Naive thymus-derived CD8-positive, alpha-beta T cell (primary cell): ENCODE data around the gene TMEM132D. TPM values are rescaled to one million over a fixed set of nuclear protein-coding genes. Genes with fewer than 3 reads are reported as not detected.

Experiments used
- ATAC-seq, 2 donors: fragments of 150-1000 bp; cut with Tn5 transposase in 1 of 2; sonication (Bioruptor Pico), chemical (Tn5 transposase) in 1 of 2; 1 replicate in 1 of 2; 2 replicates in 1 of 2; pipeline ENCODE4 v1.10.0; 2021; ENCODE audit warnings: mild to moderate bottlenecking in 2 of 2, moderate library complexity in 2 of 2
- POLR2A ChIA-PET: fragments of 350-600 bp; sonication (Branson Sonifier 250); formaldehyde crosslinking; loops from one replicate; lab custom pipeline; 2021; ENCODE audit warnings: antibody characterized with exemption; lab: Charles Lee
- DNase-seq, 10 donors: peaks; one replicate each; pipeline versions ENCODE4 v3.0.0 to v3.0.0-alpha.2; 2020 to 2022
- H3K27ac Mint-ChIP-seq, 10 donors: one replicate each; pipeline ENCODE4 v1.8.0; 2020 to 2022; ENCODE audit warnings: mild to moderate bottlenecking in 10 of 10, mixed read lengths in 10 of 10, moderate library complexity in 4 of 10, inconsistent platforms in 1 of 10
- H3K27me3 Mint-ChIP-seq, 5 donors: one replicate each; pipeline ENCODE4 v1.8.0; 2021 to 2022; ENCODE audit warnings: mixed read lengths in 5 of 5
- H3K36me3 Mint-ChIP-seq, 3 donors: one replicate each; pipeline ENCODE4 v1.8.0; 2020 to 2022; ENCODE audit warnings: mixed read lengths in 3 of 3, mild to moderate bottlenecking in 2 of 3, inconsistent platforms in 1 of 3
- H3K4me1 Mint-ChIP-seq, 4 donors: one replicate each; pipeline ENCODE4 v1.8.0; 2021 to 2022; ENCODE audit warnings: mixed read lengths in 4 of 4
- H3K4me3 Mint-ChIP-seq, 10 donors: one replicate each; pipeline ENCODE4 v1.8.0; 2020 to 2022; ENCODE audit warnings: mild to moderate bottlenecking in 10 of 10, mixed read lengths in 10 of 10, moderate library complexity in 6 of 10, inconsistent platforms in 1 of 10
- H3K9me3 Mint-ChIP-seq, 9 donors: one replicate each; pipeline ENCODE4 v1.8.0; 2020 to 2022; ENCODE audit warnings: mixed read lengths in 9 of 9, mild to moderate bottlenecking in 3 of 9, inconsistent platforms in 1 of 9, moderate library complexity in 1 of 9
- polyA plus RNA-seq, 3 donors: library from polyadenylated mRNA; unstranded; fragments of 300-500 nt; fragmentation: Illumina TruSeq; gene quantifications; one replicate each; pipeline ENCODE4 v1.2.3, GENCODE V29; 2021
- total RNA-seq, 8 experiments: library from RNA in 2 of 8; stranded (reverse) in 2 of 8; gene quantifications; one replicate each; pipeline ENCODE4 v1.2.3 and lab custom pipeline; 2021 to 2026

TMEM132D gene
- total and polyA plus RNA-seq, 5 experiments from 2014 or later, result not detected

DNA sequence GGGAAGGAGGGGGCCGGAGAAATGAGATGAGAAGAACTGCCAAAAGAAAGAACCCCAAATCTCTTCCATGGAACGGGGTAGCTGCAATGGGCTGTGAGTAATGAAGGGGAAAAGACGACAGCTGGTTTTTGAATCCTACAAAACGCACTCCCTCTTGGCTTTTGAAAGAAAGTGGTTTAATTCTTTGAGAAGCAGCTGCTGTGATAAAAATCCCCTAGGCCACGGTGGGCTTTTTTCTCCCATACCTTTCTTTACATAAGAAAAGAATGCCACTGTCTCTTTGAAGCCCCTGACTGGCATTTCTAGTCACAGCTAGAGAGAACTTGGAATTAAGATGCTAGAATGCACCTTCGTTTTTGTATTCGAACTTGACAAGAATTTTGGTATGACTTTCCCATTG lies 564.5 kb downstream of the TMEM132D start:
- ATAC-seq, result no peak
- Mint-ChIP-seq H3K27ac (no peak overlapping the region), H3K4me3 (no peak overlapping the region), H3K4me1 (no peaks in the 10 kb centered on the region), H3K27me3 (no peaks in the 10 kb centered on the region), H3K9me3 (peaks cover 0 to 35% (median 16%) of the 10 kb centered on the region in 9 donors), H3K36me3 (peaks cover 0 to 5% (median 0%) of the 10 kb centered on the region in 3 donors)
- POLR2A ChIA-PET, result no interaction called here
- DNase-seq, result no peak

DNA sequence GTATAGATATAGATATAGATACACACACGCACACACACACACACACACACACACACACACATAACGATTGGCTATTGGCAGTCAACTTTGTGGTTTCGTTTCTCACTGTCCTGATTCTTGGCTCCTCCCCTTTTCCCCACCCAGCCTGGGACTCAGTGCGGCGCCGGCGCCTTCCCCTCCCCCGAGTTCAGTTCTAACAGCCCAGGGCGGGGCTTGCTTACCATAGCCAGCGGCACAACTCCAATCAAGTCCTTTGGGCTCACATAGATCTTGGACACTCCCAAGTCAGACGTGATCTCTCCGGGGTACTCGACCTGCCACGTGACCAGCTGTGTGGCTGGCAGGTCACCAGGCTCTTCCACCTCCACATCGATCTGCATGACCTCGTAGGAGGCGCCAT lies 566.4 kb downstream of the TMEM132D start:
- H3K36me3 Mint-ChIP-seq, result peaks cover 0 to 5% (median 0%) of the 10 kb centered on the region in 3 donors
- H3K27me3 Mint-ChIP-seq, result no peaks in the 10 kb centered on the region
- POLR2A ChIA-PET, result no interaction called here
- ATAC-seq (no peak), DNase-seq (no peak)
- H3K4me3 Mint-ChIP-seq, result no peak overlapping the region
- H3K27ac Mint-ChIP-seq, result no peak overlapping the region
- peaks cover 0 to 30% (median 14%) of the 10 kb centered on the region in 9 donors for H3K9me3 Mint-ChIP-seq
- H3K4me1 Mint-ChIP-seq, result no peaks in the 10 kb centered on the region

DNA sequence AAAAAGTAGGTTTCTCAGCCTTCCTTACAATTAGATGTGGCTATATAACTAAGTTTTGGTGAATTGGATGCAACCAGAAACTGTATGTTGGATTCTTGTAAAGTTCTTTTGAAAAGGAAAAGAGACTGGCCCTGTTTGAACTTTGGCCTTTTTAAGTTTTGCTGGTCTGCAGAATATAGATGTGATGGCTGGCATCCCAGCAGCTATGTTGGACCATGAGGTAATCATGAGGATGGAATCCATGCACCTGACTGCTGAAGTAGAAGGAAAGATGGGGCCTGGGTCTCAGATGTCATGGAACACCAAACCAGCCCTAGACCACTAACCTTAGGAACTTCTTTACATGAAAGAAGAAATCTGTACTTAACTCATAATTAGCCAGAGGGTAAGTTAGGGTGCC lies 568.1 kb downstream of the TMEM132D start:
- no peaks in the 10 kb centered on the region for H3K27me3 Mint-ChIP-seq
- H3K36me3 Mint-ChIP-seq, result no peaks in the 10 kb centered on the region
- DNase-seq, result no peak
- no peak for ATAC-seq
- POLR2A ChIA-PET, result no interaction called here
- no peak overlapping the region for H3K27ac Mint-ChIP-seq
- no peak overlapping the region for H3K4me3 Mint-ChIP-seq
- peaks cover 0 to 29% (median 13%) of the 10 kb centered on the region in 9 donors for H3K9me3 Mint-ChIP-seq
- no peaks in the 10 kb centered on the region for H3K4me1 Mint-ChIP-seq

DNA sequence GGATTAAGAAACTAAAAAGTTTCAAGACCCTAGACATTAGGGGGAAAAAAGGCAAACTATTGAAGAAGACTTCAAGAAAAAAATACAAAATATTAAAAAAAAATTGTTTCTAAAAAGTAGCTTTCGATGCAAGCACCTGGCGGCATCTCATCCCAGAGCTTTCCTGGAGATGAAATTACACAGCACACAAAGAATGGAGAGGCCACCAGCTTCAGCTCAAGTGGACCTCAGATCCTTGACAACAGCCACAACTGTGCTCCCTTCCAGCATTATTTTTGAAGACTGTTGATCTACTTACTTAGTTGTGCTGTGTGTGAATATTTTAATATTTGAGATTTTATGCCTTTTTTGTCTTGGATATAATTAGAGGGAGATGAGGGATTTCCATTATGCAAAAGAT lies 571.5 kb downstream of the TMEM132D start:
- ATAC-seq (no peak), DNase-seq (no peak)
- Mint-ChIP-seq H3K27ac (no peak overlapping the region), H3K27me3 (no peaks in the 10 kb centered on the region), H3K4me1 (no peaks in the 10 kb centered on the region), H3K4me3 (no peak overlapping the region), H3K36me3 (no peaks in the 10 kb centered on the region), H3K9me3 (peaks cover 0 to 20% (median 8%) of the 10 kb centered on the region in 9 donors)
- POLR2A ChIA-PET, result no interaction called here

DNA sequence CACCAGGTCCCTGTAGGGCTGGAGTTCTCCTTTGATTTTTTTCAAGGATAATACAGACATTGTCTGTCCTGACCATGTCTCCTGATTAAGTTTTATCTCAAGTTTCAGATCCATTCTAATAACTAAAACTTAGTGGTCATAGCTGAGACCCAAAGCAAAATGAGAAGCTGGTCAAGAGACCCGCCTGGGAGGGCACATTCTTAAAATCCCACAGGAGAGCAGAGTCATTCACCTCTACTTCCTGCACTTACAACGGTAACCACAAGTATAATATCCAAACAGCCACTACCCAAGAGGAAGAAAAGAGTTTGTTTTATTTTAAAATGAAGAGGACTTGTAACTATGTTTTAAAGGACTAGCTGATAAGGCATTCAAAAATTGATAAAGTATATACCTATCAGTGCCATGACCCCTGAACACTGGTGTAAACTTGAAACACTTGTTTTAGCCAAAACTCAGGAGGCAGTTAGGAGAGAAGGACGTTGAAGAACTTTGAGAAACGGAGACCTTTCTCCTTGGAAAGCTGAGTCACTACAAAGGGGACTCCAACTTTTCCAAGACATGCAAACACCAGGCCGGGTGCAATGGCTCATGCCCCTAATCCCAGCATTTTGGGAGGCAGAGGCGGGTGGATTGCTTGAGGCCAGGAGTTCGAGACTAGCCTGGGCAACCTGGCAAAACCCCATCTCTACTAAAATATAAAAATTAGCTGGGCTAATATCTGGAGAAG lies 572.3 kb downstream of the TMEM132D start:
- Mint-ChIP-seq H3K27ac (no peak overlapping the region), H3K4me3 (no peak overlapping the region), H3K27me3 (no peaks in the 10 kb centered on the region), H3K4me1 (no peaks in the 10 kb centered on the region), H3K9me3 (peaks cover 0 to 14% (median 8%) of the 10 kb centered on the region in 9 donors), H3K36me3 (no peaks in the 10 kb centered on the region)
- DNase-seq (no peak), ATAC-seq (no peak)
- POLR2A ChIA-PET, result no interaction called here

DNA sequence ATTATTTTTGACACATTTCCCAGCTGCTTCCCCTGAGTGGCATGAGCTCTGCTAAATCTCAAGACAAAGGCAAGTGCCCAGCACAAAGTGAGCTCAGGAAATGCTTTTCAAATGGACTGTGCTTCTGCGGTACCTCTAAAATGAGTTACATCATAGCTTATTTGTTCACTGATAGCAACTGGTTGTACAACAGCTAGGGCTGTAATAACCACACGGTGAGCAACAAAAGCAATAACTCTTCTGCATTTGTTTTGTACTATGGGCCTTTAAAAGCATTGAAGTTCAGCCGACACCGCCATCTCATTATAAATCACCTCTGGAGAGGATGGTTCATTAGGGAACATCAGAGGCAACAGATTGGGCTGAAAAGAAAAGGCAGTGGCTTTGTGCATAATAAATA lies 575.6 kb downstream of the TMEM132D start:
- Mint-ChIP-seq H3K9me3 (peaks cover 0 to 7% (median 0%) of the 10 kb centered on the region in 9 donors), H3K4me3 (no peak overlapping the region), H3K36me3 (no peaks in the 10 kb centered on the region), H3K27me3 (peaks cover 0 to 1% (median 0%) of the 10 kb centered on the region in 5 donors), H3K4me1 (no peaks in the 10 kb centered on the region), H3K27ac (no peak overlapping the region)
- POLR2A ChIA-PET, result no interaction called here
- DNase-seq (no peak), ATAC-seq (no peak)

DNA sequence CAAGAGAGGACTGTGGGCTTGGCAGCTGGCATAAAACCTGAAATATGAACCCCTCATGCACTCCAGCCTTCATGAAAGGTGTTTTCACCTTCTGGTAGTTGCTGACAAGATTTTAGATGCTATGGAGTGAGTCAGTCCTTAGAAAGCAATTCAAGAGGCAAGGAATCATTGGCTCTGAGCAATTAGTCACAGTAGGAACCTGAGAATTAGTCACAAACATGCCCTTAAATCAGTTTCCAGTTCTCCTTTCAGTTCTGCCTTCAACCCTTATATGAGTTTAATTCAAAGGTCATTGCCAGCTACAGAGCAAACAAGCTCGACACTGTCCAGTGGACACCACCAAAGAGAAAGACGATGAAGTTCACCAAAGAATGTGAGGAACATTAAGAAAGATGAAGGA lies 578.3 kb downstream of the TMEM132D start:
- peaks cover 0 to 1% (median 0%) of the 10 kb centered on the region in 5 donors for H3K27me3 Mint-ChIP-seq
- ATAC-seq (no peak), DNase-seq (no peak)
- no peaks in the 10 kb centered on the region for H3K4me1 Mint-ChIP-seq
- peaks cover 0 to 3% (median 0%) of the 10 kb centered on the region in 9 donors for H3K9me3 Mint-ChIP-seq
- no peak overlapping the region for H3K4me3 Mint-ChIP-seq
- POLR2A ChIA-PET, result no interaction called here
- H3K27ac Mint-ChIP-seq, result no peak overlapping the region
- no peaks in the 10 kb centered on the region for H3K36me3 Mint-ChIP-seq

DNA sequence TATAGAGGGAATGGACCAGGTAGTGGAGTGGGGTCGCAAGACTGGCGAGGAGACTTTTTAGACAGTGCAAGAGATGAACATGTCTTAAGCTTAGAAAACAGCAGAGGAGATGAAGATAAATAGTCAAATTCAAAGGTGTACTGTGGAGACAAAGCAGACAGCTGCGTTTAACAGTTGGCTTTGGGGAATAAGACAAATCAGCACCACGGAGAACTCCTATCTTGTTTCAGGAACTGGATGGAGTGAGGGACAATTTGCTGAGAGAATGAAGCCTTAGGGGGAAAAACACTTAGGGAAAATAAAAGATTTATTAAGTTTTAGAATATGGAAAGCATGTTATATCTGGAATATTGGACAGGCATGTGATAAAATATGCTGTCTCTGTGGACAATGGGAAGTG lies 591.8 kb downstream of the TMEM132D start:
- no peaks in the 10 kb centered on the region for H3K36me3 Mint-ChIP-seq
- peaks cover 0 to 36% (median 7%) of the 10 kb centered on the region in 9 donors for H3K9me3 Mint-ChIP-seq
- no peak overlapping the region for H3K27ac Mint-ChIP-seq
- POLR2A ChIA-PET, result no interaction called here
- DNase-seq, result no peak
- H3K27me3 Mint-ChIP-seq, result no peaks in the 10 kb centered on the region
- H3K4me3 Mint-ChIP-seq, result no peak overlapping the region
- no peak for ATAC-seq
- no peaks in the 10 kb centered on the region for H3K4me1 Mint-ChIP-seq

DNA sequence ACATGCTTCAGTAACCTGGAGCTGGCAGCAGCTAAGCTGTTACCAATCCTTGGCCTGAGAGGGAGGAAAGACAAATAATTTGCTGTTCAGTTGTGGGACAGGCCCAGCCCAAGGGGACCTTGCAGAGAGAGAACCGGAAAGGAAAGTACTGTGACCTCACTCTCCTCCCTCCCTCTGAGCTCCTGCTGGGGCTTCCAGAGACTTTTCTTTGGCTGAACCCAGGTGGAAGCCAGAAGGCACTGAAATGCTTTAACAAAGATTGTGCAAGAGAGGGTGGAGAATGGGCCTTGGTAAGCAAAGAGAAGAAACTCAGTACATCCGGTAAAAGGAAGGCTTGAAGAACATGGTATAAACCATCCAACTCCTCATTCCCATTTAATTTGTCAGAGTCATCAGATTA lies 593.5 kb downstream of the TMEM132D start:
- Mint-ChIP-seq H3K36me3 (no peaks in the 10 kb centered on the region), H3K9me3 (peaks cover 0 to 28% (median 7%) of the 10 kb centered on the region in 9 donors), H3K27ac (no peak overlapping the region), H3K4me3 (no peak overlapping the region), H3K4me1 (no peaks in the 10 kb centered on the region), H3K27me3 (no peaks in the 10 kb centered on the region)
- DNase-seq (no peak), ATAC-seq (no peak)
- POLR2A ChIA-PET, result no interaction called here

DNA sequence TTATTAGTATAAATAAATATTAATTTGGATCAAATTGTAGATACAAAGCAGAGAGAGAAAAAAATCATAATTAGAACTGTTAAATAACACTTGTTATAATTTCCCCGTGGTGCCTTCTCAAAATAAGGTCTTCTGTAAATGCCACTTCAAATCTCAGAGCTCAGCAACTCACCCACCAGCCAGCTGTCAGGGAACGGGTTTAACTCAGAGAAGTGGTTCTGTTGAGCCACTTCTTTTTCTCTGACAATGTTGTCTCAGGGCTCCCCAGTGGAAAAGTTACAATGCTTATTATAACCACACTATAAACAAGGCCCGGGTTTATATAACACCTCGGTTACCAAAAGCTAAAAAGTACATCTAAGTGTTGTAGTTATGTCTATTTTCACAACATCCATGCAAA lies 598.0 kb downstream of the TMEM132D start:
- Mint-ChIP-seq H3K36me3 (no peaks in the 10 kb centered on the region), H3K4me3 (no peak overlapping the region), H3K27me3 (no peaks in the 10 kb centered on the region), H3K27ac (no peak overlapping the region), H3K9me3 (peaks cover 0 to 11% (median 5%) of the 10 kb centered on the region in 9 donors), H3K4me1 (no peaks in the 10 kb centered on the region)
- no peak for DNase-seq
- POLR2A ChIA-PET, result no interaction called here
- no peak for ATAC-seq

DNA sequence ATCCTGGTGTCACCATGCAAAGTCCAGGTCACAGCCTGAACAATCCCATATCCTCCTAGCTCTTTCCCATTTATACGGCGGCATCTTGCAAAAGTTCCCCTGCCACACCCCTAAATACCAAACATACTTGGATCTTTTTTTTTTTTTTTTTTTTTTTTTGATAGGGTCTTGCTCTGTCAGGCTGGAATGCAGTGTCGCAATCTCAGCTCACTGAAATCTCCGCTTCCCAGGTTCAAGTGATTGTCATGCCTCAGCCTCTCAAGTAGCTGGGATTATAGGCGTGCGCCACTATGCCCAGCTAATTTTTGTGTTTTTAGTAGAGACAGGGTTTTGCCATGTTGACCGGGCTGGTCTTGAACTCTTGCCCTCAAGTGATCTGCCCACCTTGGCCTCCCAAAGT lies 599.3 kb downstream of the TMEM132D start:
- no peaks in the 10 kb centered on the region for H3K4me1 Mint-ChIP-seq
- no peaks in the 10 kb centered on the region for H3K27me3 Mint-ChIP-seq
- no peak for ATAC-seq
- H3K4me3 Mint-ChIP-seq, result no peak overlapping the region
- no peak overlapping the region for H3K27ac Mint-ChIP-seq
- POLR2A ChIA-PET, result no interaction called here
- H3K36me3 Mint-ChIP-seq, result no peaks in the 10 kb centered on the region
- H3K9me3 Mint-ChIP-seq, result peaks cover 0 to 13% (median 2%) of the 10 kb centered on the region in 9 donors
- DNase-seq, result no peak

DNA sequence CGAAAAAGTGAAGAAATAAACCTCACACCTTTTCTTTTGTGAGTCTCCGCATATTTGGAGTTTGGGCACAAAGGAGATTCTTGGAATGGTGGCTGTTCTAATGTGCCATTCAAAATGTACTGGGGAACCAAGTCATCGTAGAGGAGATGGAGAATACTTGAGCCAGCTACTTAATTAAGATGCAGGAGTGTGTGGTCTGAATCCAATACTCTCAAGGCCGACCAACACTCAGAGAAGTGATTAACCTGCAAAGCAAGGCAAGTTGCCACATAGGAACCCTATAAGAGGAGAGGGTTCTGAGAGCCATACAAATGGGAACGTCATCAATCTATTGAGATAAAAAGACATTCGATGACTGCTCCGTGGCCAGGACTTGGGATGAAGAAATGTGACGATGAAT lies 603.8 kb downstream of the TMEM132D start:
- DNase-seq (no peak), ATAC-seq (no peak)
- Mint-ChIP-seq H3K27ac (no peak overlapping the region), H3K4me1 (no peaks in the 10 kb centered on the region), H3K9me3 (peaks cover 0 to 21% (median 8%) of the 10 kb centered on the region in 9 donors), H3K27me3 (no peaks in the 10 kb centered on the region), H3K36me3 (no peaks in the 10 kb centered on the region), H3K4me3 (no peak overlapping the region)
- POLR2A ChIA-PET, result no interaction called here

DNA sequence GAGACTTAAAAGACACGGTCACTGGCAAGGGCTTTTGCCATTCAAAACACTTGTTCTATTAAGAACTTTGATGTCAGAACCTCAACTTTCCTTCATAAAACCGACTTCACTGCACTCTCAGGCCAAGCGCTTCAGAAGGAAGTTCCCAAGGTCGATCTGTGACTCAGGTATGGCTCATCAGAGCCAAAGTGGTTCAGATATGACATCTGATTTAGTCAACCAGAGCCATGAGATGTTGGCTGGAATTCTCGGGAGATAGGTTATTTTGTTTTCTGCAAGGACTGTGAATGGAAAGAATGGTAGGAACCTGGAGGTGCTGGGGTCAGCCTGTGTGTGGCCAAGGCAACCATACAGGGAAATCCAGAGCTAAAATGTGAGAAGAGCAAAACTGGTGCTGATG lies 604.9 kb downstream of the TMEM132D start:
- H3K27me3 Mint-ChIP-seq, result no peaks in the 10 kb centered on the region
- H3K36me3 Mint-ChIP-seq, result no peaks in the 10 kb centered on the region
- peak overlapping the region in 1 of 10 donors; percentile 65 for H3K27ac Mint-ChIP-seq
- no peak for DNase-seq
- no peak for ATAC-seq
- H3K4me1 Mint-ChIP-seq, result no peaks in the 10 kb centered on the region
- POLR2A ChIA-PET, result no interaction called here
- peaks cover 0 to 19% (median 6%) of the 10 kb centered on the region in 9 donors for H3K9me3 Mint-ChIP-seq
- no peak overlapping the region for H3K4me3 Mint-ChIP-seq

DNA sequence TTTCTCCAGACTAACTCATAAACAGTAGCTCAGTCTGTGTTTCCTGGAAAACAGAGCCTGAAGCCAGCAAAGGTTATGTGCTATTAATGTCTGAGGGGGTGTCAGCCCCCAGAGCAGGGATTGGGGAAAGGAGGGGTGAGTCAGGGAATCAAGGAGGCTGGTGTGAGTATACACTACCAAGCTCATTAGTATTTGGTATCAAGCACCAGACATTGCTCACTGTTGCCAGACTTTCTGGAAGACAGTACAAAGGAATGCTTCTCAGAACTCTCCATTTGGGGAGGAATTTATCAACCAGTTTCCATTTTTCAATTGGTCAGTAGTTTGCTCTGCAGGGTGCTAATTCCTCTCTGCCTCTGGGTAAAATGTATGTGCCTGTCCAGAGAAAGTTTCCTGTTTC lies 607.2 kb downstream of the TMEM132D start:
- H3K9me3 Mint-ChIP-seq, result peaks cover 2 to 19% (median 6%) of the 10 kb centered on the region in 9 donors
- DNase-seq (no peak), ATAC-seq (no peak)
- no peaks in the 10 kb centered on the region for H3K4me1 Mint-ChIP-seq
- no peaks in the 10 kb centered on the region for H3K27me3 Mint-ChIP-seq
- H3K27ac Mint-ChIP-seq, result no peak overlapping the region
- POLR2A ChIA-PET, result no interaction called here
- no peak overlapping the region for H3K4me3 Mint-ChIP-seq
- H3K36me3 Mint-ChIP-seq, result no peaks in the 10 kb centered on the region
